ENCODE data around the gene TSHZ2. TPM values are rescaled to one million over a fixed set of nuclear protein-coding genes. Genes with fewer than 3 reads are reported as not detected.
A peak's percentile ranks its signal among the peaks of the same experiment; 100 is the strongest.

TSHZ2 gene
- total RNA-seq, 1 donor from 2014 or later = 30.4 TPM

DNA sequence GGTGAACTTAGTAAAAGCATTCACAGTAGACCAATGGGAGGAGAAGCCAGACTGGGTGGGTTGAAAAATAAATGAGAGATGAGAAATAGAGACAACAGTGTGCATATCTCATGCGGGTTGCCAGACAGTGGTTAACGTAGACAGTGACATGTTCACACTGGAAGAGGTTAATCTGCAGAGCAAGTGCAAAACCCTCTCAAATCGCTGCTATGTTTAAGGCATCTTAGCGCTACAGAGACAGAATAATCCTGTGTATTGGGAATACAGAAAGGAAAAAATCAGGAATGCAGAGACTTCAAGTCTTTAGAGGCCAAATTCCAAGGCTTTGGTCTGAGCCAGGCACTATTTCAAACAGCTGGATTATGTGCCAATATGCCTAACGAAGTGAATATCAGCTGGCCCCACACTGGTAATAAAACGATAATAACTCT is 107.1 kb downstream of the TSHZ2 start:
- no peak overlapping the region for H3K27ac ChIP-seq
- TF ChIP-seq, protein P1, sequence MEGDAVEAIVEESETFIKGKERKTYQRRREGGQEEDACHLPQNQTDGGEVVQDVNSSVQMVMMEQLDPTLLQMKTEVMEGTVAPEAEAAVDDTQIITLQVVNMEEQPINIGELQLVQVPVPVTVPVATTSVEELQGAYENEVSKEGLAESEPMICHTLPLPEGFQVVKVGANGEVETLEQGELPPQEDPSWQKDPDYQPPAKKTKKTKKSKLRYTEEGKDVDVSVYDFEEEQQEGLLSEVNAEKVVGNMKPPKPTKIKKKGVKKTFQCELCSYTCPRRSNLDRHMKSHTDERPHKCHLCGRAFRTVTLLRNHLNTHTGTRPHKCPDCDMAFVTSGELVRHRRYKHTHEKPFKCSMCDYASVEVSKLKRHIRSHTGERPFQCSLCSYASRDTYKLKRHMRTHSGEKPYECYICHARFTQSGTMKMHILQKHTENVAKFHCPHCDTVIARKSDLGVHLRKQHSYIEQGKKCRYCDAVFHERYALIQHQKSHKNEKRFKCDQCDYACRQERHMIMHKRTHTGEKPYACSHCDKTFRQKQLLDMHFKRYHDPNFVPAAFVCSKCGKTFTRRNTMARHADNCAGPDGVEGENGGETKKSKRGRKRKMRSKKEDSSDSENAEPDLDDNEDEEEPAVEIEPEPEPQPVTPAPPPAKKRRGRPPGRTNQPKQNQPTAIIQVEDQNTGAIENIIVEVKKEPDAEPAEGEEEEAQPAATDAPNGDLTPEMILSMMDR (IDR thresholded peaks at IDR 0.05) = no peak
- TF ChIP-seq POLR2A (IDR thresholded peaks at IDR 0.05) = no peak
- TF ChIP-seq POLR2AphosphoS5 (IDR thresholded peaks at IDR 0.05; ENCODE audit: insufficient read depth in 1 of 2, low read depth in 1 of 2) = no peak
- H3K4me1 ChIP-seq = peaks cover 5% of the 10 kb centered on the region
- H3K36me3 ChIP-seq = no peaks in the 10 kb centered on the region
- H3K4me3 ChIP-seq = no peak overlapping the region
- no peaks in the 10 kb centered on the region for H3K27me3 ChIP-seq
- no peak for DNase-seq (ENCODE audit: extremely low spot score in 2 of 2)
- no peaks in the 10 kb centered on the region for H3K9me3 ChIP-seq
- intact Hi-C loops (cut with DNase I) = no loop called here

DNA sequence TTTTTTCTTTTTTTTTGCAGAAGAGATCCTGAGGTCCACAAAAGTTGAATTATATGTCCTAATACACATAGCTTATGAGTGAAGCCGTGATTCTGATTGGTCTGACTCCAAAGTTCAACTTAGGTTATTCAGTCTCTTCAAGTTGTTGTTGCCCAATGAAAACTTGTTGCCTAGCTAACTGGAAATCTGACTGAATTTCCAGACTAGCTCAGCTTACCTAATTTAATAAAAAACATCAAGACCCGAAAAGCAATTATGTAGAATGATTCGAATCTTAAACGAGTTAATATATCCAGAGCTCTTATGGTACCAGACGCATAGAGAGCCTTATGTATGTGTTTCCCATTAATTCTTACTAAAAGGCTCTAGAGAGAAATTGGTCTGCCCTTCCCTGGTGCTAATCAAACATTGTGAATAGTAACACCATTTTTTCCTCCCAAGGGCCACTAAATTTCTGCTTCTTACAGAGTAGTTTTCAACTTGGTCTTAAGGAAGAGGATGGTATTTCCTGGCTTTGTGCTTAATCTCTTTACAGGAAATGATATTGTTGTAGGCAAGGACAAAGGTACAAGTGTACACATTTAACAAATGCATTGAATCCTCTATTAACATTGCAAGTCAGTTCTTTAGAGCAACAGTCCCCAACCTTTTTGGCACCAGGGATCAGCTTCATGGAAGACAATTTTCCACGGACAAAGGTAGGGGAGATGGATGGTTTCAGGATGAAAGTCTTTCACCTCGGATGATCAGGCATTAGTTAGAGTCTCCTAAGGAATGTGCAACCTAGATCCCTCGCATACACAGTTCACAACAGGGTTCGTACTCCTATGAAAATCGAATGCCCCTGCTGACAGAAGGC is 107.9 kb downstream of the TSHZ2 start:
- TF ChIP-seq POLR2A (IDR thresholded peaks at IDR 0.05) (no peak), POLR2AphosphoS5 (IDR thresholded peaks at IDR 0.05; ENCODE audit: insufficient read depth in 1 of 2, low read depth in 1 of 2) (peak in 1 of 2 donors; percentile 10)
- TF ChIP-seq, protein P1 (IDR thresholded peaks at IDR 0.05) = no peak
- no peak for DNase-seq (ENCODE audit: extremely low spot score in 2 of 2)
- peaks cover 5% of the 10 kb centered on the region for H3K4me1 ChIP-seq
- H3K4me3 ChIP-seq = no peak overlapping the region
- no peaks in the 10 kb centered on the region for H3K27me3 ChIP-seq
- H3K36me3 ChIP-seq = no peaks in the 10 kb centered on the region
- intact Hi-C loops (cut with DNase I) = no loop called here
- no peaks in the 10 kb centered on the region for H3K9me3 ChIP-seq
- no peak overlapping the region for H3K27ac ChIP-seq

DNA sequence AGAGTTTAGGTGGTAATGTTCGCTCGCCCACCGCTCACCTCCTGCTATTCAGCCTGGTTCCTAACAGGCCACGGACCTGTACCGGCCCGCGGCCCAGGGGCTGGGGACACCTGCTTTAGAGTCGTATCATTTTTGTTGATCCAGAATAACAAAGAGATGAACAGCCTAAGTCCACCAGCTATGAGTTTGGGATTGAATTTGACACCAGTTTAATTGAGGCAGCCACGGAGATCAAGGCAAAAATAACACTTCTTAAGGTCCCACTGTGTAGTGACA is 108.5 kb downstream of the TSHZ2 start:
- Histone ChIP-seq H3K9me3 (no peaks in the 10 kb centered on the region), H3K4me3 (no peak overlapping the region), H3K36me3 (no peaks in the 10 kb centered on the region), H3K27ac (no peak overlapping the region), H3K27me3 (no peaks in the 10 kb centered on the region), H3K4me1 (peaks cover 5% of the 10 kb centered on the region)
- DNase-seq (ENCODE audit: extremely low spot score in 2 of 2) = no peak
- intact Hi-C loops (cut with DNase I) = no loop called here
- TF ChIP-seq POLR2A (IDR thresholded peaks at IDR 0.05) (no peak), POLR2AphosphoS5 (IDR thresholded peaks at IDR 0.05; ENCODE audit: insufficient read depth in 1 of 2, low read depth in 1 of 2) (no peak)
- TF ChIP-seq, protein P1 (IDR thresholded peaks at IDR 0.05) = no peak

DNA sequence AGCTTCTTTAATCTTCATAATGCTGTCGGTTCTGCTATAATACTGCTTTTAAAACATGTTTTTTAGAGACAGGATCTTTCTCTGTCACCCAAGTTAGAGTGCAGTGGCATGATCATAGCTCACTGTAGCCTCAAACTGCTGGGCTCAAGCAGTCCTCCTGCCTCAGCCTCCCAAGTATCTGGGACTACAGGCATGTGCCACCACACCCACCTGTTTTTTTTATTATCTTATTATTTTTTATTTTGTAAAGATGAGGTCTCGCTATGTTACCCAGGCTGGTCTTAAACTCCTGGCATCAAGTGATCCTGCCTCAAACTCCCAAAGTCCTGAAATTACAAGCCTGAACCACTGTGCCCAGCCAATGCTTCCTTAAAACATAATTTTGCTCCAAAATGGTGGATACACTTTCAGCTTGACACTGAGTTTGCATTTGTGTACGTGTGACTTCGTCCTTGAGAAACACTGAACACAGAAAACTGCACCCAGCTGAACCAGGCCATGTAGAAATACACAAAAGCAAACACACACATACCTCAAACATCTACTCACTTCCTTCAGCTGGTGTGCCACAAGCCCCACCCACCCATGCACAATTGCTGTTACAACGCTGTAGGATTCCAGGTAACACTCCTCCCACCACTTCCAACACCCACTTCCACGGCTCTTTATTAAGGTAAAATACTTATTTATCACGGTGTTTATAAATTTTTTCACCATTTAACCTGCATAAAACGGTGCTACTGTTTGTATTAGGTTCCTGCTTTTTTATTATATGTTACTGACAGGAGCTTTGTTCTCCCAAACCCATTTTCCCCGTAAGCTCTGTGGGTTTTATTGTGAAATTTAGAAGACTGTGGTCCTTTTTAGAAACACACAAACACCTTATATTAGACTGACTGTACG is 109.1 kb downstream of the TSHZ2 start:
- Histone ChIP-seq H3K4me1 (peaks cover 5% of the 10 kb centered on the region), H3K9me3 (no peaks in the 10 kb centered on the region), H3K36me3 (no peaks in the 10 kb centered on the region), H3K4me3 (no peak overlapping the region), H3K27ac (no peak overlapping the region), H3K27me3 (no peaks in the 10 kb centered on the region)
- no peak for TF ChIP-seq POLR2A (IDR thresholded peaks at IDR 0.05)
- no peak for DNase-seq (ENCODE audit: extremely low spot score in 2 of 2)
- intact Hi-C loops (cut with DNase I) = no loop called here

DNA sequence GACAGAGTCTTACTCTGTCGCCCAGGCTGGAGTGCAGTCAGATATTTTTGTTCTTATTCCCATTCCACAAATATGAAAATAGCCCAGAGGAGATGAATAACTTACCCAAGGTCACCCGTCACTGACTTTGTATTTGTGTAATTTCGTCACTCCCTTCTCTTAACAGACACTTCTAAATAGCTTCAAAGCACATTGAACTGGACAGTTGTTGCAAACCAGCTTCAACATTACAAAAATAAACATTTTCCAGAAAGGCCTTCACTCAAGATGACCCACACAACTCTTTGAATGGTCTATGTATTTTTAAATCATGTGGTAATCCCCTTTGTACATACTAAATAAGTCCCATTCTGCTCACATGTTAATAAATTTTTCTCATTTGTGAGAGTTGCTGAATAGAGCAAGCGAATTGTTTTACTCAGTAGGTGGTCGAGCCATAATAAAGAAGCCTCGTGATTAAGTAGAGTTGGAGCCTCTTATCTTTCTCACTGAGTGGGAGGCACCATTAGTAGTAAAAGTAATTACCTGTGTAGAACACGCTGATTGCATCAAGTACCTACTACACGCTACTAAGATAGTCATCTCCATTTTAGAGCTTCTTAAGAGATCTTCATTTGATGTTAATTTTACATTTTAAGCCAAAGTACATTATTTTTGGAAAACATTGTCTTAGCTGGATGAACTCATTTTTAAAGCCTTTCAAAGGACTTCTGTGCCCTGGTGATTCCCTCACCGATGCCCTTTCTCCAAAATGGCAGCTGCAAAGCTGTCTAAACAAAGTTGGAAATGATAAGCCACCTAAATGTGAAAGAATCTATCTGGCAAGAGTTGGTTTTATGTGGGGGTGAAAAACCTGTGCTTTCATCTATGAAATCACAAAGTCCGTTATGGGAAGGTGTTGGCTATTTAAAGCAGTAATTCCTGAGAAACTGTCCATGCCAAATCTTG is 110.0 kb downstream of the TSHZ2 start:
- Histone ChIP-seq H3K27me3 (no peaks in the 10 kb centered on the region), H3K4me3 (no peak overlapping the region), H3K27ac (no peak overlapping the region), H3K9me3 (no peaks in the 10 kb centered on the region), H3K4me1 (peaks cover under 1% of the 10 kb centered on the region), H3K36me3 (no peaks in the 10 kb centered on the region)
- DNase-seq (ENCODE audit: extremely low spot score in 2 of 2) = no peak
- intact Hi-C loops (cut with DNase I) = no loop called here
- TF ChIP-seq POLR2A (IDR thresholded peaks at IDR 0.05) = no peak
- TF ChIP-seq, protein P1 (IDR thresholded peaks at IDR 0.05) = no peak
- TF ChIP-seq POLR2AphosphoS5 (IDR thresholded peaks at IDR 0.05; ENCODE audit: insufficient read depth in 1 of 2, low read depth in 1 of 2) = no peak

Measured in vagina (tissue), 2 donors.